Measurements from ENCODE around the gene HIGD1A.

- no peak for TF ChIP-seq CAMTA2 (CRISPR knock-in tag; conservative IDR thresholded peaks at IDR 0.05)
- no peak for TF ChIP-seq RAD21 (CRISPR knock-in tag; conservative IDR thresholded peaks at IDR 0.05 in 1 of 2, IDR thresholded peaks at IDR 0.05 in 1 of 2)
- no peak for TF ChIP-seq SMAD3 (CRISPR knock-in tag; conservative IDR thresholded peaks at IDR 0.05)
- no peak for TF ChIP-seq ZKSCAN8 (CRISPR knock-in tag; IDR thresholded peaks at IDR 0.05)
- no peak for TF ChIP-seq EZH2 (IDR thresholded peaks at IDR 0.05; ENCODE audit: borderline replicate concordance, low read depth, low read length)
- TF ChIP-seq POLR2A (conservative IDR thresholded peaks at IDR 0.05), result no peak
- no peak for TF ChIP-seq FOSL1 (tag; conservative IDR thresholded peaks at IDR 0.05)
These were observed 4.0 kb downstream of the HIGD1A start for GRCh38 chr3:42800251-42800650.
